ENCODE data around the gene BICD2. TPM values are rescaled to one million over a fixed set of nuclear protein-coding genes. Genes with fewer than 3 reads are reported as not detected.

The BICD2 gene
- total and polyA plus RNA-seq, 9 of the 15 experiments (the other 6 are each of a cell fraction or from before 2014, with no cell fraction given) = 3.6 to 23.4 (median 11.8) TPM

- in situ Hi-C loops (cut with MboI) (loop anchor here (10.0 kb wide), 1 partner anchor 71 kb away; no protein-coding TSS in a partner anchor), intact Hi-C loops (cut with micrococcal nuclease) (no loop called here)
- Histone ChIP-seq H3K27me3 (ENCODE audit: control insufficient read depth in 2 of 2, insufficient read depth in 2 of 2, low read length in 2 of 2) (peaks cover 0 to 10% of the 10 kb centered on the region in 2 experiments; a peak in 2 of 5 replicates), H3K4me3 (no peak overlapping the region), H3K9me3 (replicated peaks; ENCODE audit: control insufficient read depth, insufficient read depth, low read depth, low read length) (peaks cover 7% of the 10 kb centered on the region), H4K20me1 (replicated peaks; ENCODE audit: control insufficient read depth, insufficient read depth, low read length) (no peaks in the 10 kb centered on the region), H2AFZ (ENCODE audit: low read depth, low read length) (no peak overlapping the region), H3K27ac (ENCODE audit: extremely low read depth, low read depth, low read length) (no peak overlapping the region), H3K9ac (ENCODE audit: insufficient read depth in 1 of 2, low read depth in 2 of 2, low read length in 2 of 2) (no peak overlapping the region), H3K79me2 (ENCODE audit: control insufficient read depth, insufficient read depth, low read length) (no peaks in the 10 kb centered on the region), H3K9me1 (ENCODE audit: control insufficient read depth, insufficient read depth, low read length) (no peaks in the 10 kb centered on the region), H3K4me2 (ENCODE audit: insufficient read depth, low read length) (no peak overlapping the region), H3K36me3 (ENCODE audit: control insufficient read depth, insufficient read depth, low read length) (no peaks in the 10 kb centered on the region), H3K4me1 (replicated peaks in 1 of 2; ENCODE audit: control insufficient read depth in 2 of 2, insufficient read depth in 2 of 2, low read length in 2 of 2) (no peaks in the 10 kb centered on the region)
- FAIRE-seq (no peak), DNase-seq (ENCODE audit: extremely low read depth in 1 of 4, low spot score in 3 of 4) (no peak), ATAC-seq (no peak)
- ChIA-PET CTCF (ENCODE audit: low intra/inter-chr PET ratio) (no interaction called here), POLR2A (no interaction called here)
- no TSS peak for BruUV-seq (replicated peaks)
- 0% methylated on average over 1 of the region's 1 CpG for WGBS (ENCODE audit: insufficient coverage, low coverage, missing lambda C conversion rate)
- TF ChIP-seq FOXA1 (IDR thresholded peaks at IDR 0.05; ENCODE audit: borderline replicate concordance) (no peak), LEF1 (IDR thresholded peaks at IDR 0.05) (no peak), ZNF121 (CRISPR knock-in tag; conservative IDR thresholded peaks at IDR 0.05) (no peak), ZNF699 (CRISPR knock-in tag; IDR thresholded peaks at IDR 0.05; ENCODE audit: insufficient replicate concordance) (no peak), POLR2A (conservative IDR thresholded peaks at IDR 0.05) (no peak), TRIM28 (IDR thresholded peaks at IDR 0.05) (peak; percentile 61; the same call in 1 of the 2 replicates), CBX3 (IDR thresholded peaks at IDR 0.05; ENCODE audit: borderline replicate concordance in 1 of 2, low read length in 2 of 2) (0 out of 3 replicates have a peak, but pooled peaks of 1 of the 2 experiments have one; percentile 22), TRIM24 (IDR thresholded peaks at IDR 0.05) (0 out of 4 replicates have a peak, but pooled peaks of 1 of the 2 experiments have one; percentile 18), ADNP (tag; IDR thresholded peaks at IDR 0.05) (no peak), SIX5 (IDR thresholded peaks at IDR 0.05; ENCODE audit: borderline replicate concordance in 1 of 2, insufficient read depth in 1 of 2, low read depth in 1 of 2, low read length in 2 of 2) (no peak), ZNF444 (CRISPR knock-in tag; IDR thresholded peaks at IDR 0.05) (no peak), ZNF583 (CRISPR knock-in tag; IDR thresholded peaks at IDR 0.05) (peak; percentile 75; the same call in 1 of the 2 replicates), ZFP1 (CRISPR knock-in tag; IDR thresholded peaks at IDR 0.05) (no peak), LARP7 (IDR thresholded peaks at IDR 0.05) (no peak), XRCC4 (IDR thresholded peaks at IDR 0.05; ENCODE audit: extremely low read depth, insufficient read depth, insufficient read length) (no peak), ZNF75A (CRISPR knock-in tag; IDR thresholded peaks at IDR 0.05) (no peak), NCOA4 (IDR thresholded peaks at IDR 0.05; ENCODE audit: partially characterized antibody) (no peak), POU5F1 (IDR thresholded peaks at IDR 0.05; ENCODE audit: borderline replicate concordance, low read depth, low read length, partially characterized antibody) (no peak)
- TF ChIP-seq, protein P1, sequence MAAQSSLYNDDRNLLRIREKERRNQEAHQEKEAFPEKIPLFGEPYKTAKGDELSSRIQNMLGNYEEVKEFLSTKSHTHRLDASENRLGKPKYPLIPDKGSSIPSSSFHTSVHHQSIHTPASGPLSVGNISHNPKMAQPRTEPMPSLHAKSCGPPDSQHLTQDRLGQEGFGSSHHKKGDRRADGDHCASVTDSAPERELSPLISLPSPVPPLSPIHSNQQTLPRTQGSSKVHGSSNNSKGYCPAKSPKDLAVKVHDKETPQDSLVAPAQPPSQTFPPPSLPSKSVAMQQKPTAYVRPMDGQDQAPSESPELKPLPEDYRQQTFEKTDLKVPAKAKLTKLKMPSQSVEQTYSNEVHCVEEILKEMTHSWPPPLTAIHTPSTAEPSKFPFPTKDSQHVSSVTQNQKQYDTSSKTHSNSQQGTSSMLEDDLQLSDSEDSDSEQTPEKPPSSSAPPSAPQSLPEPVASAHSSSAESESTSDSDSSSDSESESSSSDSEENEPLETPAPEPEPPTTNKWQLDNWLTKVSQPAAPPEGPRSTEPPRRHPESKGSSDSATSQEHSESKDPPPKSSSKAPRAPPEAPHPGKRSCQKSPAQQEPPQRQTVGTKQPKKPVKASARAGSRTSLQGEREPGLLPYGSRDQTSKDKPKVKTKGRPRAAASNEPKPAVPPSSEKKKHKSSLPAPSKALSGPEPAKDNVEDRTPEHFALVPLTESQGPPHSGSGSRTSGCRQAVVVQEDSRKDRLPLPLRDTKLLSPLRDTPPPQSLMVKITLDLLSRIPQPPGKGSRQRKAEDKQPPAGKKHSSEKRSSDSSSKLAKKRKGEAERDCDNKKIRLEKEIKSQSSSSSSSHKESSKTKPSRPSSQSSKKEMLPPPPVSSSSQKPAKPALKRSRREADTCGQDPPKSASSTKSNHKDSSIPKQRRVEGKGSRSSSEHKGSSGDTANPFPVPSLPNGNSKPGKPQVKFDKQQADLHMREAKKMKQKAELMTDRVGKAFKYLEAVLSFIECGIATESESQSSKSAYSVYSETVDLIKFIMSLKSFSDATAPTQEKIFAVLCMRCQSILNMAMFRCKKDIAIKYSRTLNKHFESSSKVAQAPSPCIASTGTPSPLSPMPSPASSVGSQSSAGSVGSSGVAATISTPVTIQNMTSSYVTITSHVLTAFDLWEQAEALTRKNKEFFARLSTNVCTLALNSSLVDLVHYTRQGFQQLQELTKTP (IDR thresholded peaks at IDR 0.05; ENCODE audit: low read depth in 1 of 2, partially characterized antibody in 2 of 2) = no peak
These were observed 21.7 kb upstream of the BICD2 start for GRCh38 chr9:92786298-92786697.
